Mesenchymal stem cell (in vitro differentiated cells and primary cell): ENCODE results near the gene ADAM12.

Source experiments
- DNase-seq: peaks from one replicate; pipeline ENCODE4 v3.0.0-alpha.2; 2013
- H2AFZ ChIP-seq: one replicate; pipeline ENCODE4 v1.6.1; 2013; ENCODE audit warnings: low read depth, mild to moderate bottlenecking, control low read depth, inconsistent platforms, low read length, moderate library complexity
- H2AK5ac ChIP-seq: 2 replicates; pipeline ENCODE4 v1.6.1; 2013; ENCODE audit warnings: low read length, moderate library complexity, mild to moderate bottlenecking, inconsistent platforms; ENCODE audit not compliant: severe bottlenecking
- H2BK120ac ChIP-seq: one replicate; pipeline ENCODE4 v1.6.1; 2013; ENCODE audit warnings: low read depth, mild to moderate bottlenecking, inconsistent platforms, low read length, moderate library complexity
- H2BK12ac ChIP-seq, 2 experiments: one replicate each; pipeline ENCODE4 v1.6.1; 2013; ENCODE audit warnings: inconsistent platforms in 2 of 2, low read length in 2 of 2, mild to moderate bottlenecking in 2 of 2, moderate library complexity in 2 of 2, control low read depth in 1 of 2
- H2BK15ac ChIP-seq: one replicate; pipeline ENCODE4 v1.6.1; 2013; ENCODE audit warnings: mild to moderate bottlenecking, low read depth, inconsistent platforms; ENCODE audit not compliant: poor library complexity, severe bottlenecking
- H2BK5ac ChIP-seq: 2 replicates; pipeline ENCODE4 v1.6.1; 2013; ENCODE audit warnings: low read depth, mild to moderate bottlenecking, low read length, control low read depth, inconsistent platforms; ENCODE audit not compliant: poor library complexity, severe bottlenecking
- H3K14ac ChIP-seq, 2 experiments: one replicate each; pipeline ENCODE4 v1.6.1; 2013; ENCODE audit warnings: inconsistent platforms in 2 of 2, low read length in 2 of 2, control low read depth in 1 of 2, mild to moderate bottlenecking in 1 of 2, moderate library complexity in 1 of 2
- H3K18ac ChIP-seq, 2 experiments: one replicate each; pipeline ENCODE4 v1.6.1; 2013; ENCODE audit warnings: inconsistent platforms in 2 of 2, low read length in 2 of 2, control low read depth in 1 of 2, low read depth in 1 of 2, mild to moderate bottlenecking in 1 of 2
- H3K23ac ChIP-seq, 2 experiments: one replicate each; pipeline ENCODE4 v1.6.1; 2013; ENCODE audit warnings: inconsistent platforms in 2 of 2, low read length in 2 of 2, mild to moderate bottlenecking in 2 of 2, moderate library complexity in 2 of 2, control low read depth in 1 of 2
- H3K27ac ChIP-seq: 2 replicates; pipeline ENCODE4 v1.5.1; 2013; ENCODE audit warnings: mild to moderate bottlenecking, moderate library complexity, low read length, control low read depth, inconsistent platforms; ENCODE audit not compliant: poor library complexity, severe bottlenecking
- H3K27me3 ChIP-seq, 2 experiments: 2 replicates each; pipeline versions ENCODE4 v1.6.1 to v1.7.0; 2013; ENCODE audit warnings: low read length in 2 of 2, mild to moderate bottlenecking in 2 of 2, moderate library complexity in 2 of 2, control low read depth in 1 of 2, inconsistent platforms in 1 of 2; ENCODE audit not compliant: control insufficient read depth in 1 of 2, insufficient read depth in 1 of 2
- H3K36me3 ChIP-seq, 2 experiments: 2 replicates each; pipeline versions ENCODE4 v1.6.1 to v1.7.0; 2013; ENCODE audit warnings: low read length in 2 of 2, control low read depth in 1 of 2, inconsistent platforms in 1 of 2, low read depth in 1 of 2, mild to moderate bottlenecking in 1 of 2; ENCODE audit not compliant: insufficient read depth in 2 of 2, control insufficient read depth in 1 of 2
- H3K4ac ChIP-seq, 2 experiments: one replicate each; pipeline ENCODE4 v1.6.1; 2013; ENCODE audit warnings: inconsistent platforms in 2 of 2, low read length in 2 of 2, mild to moderate bottlenecking in 2 of 2, moderate library complexity in 2 of 2, control low read depth in 1 of 2, low read depth in 1 of 2
- H3K4me1 ChIP-seq: 2 replicates; pipeline ENCODE4 v1.6.1; 2013; ENCODE audit warnings: low read depth, low read length, control low read depth; ENCODE audit not compliant: control insufficient read depth, insufficient read depth
- H3K4me2 ChIP-seq: 2 replicates; pipeline ENCODE4 v1.6.1; 2013; ENCODE audit warnings: low read length, mild to moderate bottlenecking, inconsistent platforms; ENCODE audit not compliant: poor library complexity, severe bottlenecking
- H3K4me3 ChIP-seq, 2 experiments: 2 replicates each; pipeline versions ENCODE4 v1.5.1 to v1.7.0; 2013; ENCODE audit warnings: low read length in 2 of 2, mild to moderate bottlenecking in 2 of 2, control low read depth in 1 of 2, low read depth in 1 of 2; ENCODE audit not compliant: insufficient read depth in 1 of 2
- H3K79me1 ChIP-seq: replicated peaks from 2 replicates; pipeline ENCODE4 v1.6.1; 2013; ENCODE audit warnings: mild to moderate bottlenecking, control low read depth, low read length, inconsistent platforms; ENCODE audit not compliant: poor library complexity, severe bottlenecking
- H3K9ac ChIP-seq: 2 replicates; pipeline ENCODE4 v1.7.0; 2013; ENCODE audit warnings: mild to moderate bottlenecking, low read length, moderate library complexity
- H3K9me3 ChIP-seq: 2 replicates; pipeline ENCODE4 v1.7.0; 2013; ENCODE audit warnings: mild to moderate bottlenecking, low read length; ENCODE audit not compliant: control insufficient read depth
- H4K8ac ChIP-seq: one replicate; pipeline ENCODE4 v1.6.1; 2013; ENCODE audit warnings: inconsistent platforms, mild to moderate bottlenecking, low read length, moderate library complexity
- H4K91ac ChIP-seq: one replicate; pipeline ENCODE4 v1.6.1; 2013; ENCODE audit warnings: mild to moderate bottlenecking, low read length, inconsistent platforms
- WGBS: methylation state at CpG from one replicate; pipeline ENCODE4 v1.1.7; 2013; ENCODE audit warnings: mixed read lengths; 5-methylcytosine and 5-hydroxymethylcytosine counted together

The ADAM12 gene

DNA sequence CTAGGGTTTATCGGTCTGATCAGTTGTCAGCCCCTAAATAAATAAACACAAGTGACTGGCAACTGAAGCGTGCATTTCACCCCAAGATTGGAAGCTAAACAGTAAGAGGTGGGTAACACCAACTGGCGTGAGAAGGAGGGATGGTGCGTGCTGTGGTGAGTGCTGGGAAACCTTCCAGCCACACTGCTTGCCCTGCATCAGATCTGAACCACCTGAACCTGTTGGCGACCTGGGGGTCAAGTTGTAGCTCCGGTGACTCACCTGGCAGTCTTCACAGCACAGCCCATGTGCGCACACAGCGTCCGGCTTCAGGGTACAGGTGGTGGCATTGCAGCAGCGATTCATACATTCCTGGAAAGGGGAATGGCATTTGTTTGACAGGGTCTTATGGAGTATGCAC lies 321.8 kb downstream of the ADAM12 start:
- no peak overlapping the region for H3K18ac ChIP-seq
- H3K4me2 ChIP-seq = no peak overlapping the region
- H3K4me1 ChIP-seq = peaks cover 30% of the 10 kb centered on the region
- no peak overlapping the region for H3K4ac ChIP-seq
- no peak overlapping the region for H2AFZ ChIP-seq
- no peak overlapping the region for H2BK5ac ChIP-seq
- H2AK5ac ChIP-seq = no peak overlapping the region
- no peak overlapping the region for H3K27ac ChIP-seq
- H2BK15ac ChIP-seq = no peak overlapping the region
- WGBS = 90% methylated on average over 10 of the region's 10 CpGs
- H2BK12ac ChIP-seq = peak overlapping the region in 1 of 2 experiments; percentile 12
- H3K9ac ChIP-seq = no peak overlapping the region
- H3K27me3 ChIP-seq = no peaks in the 10 kb centered on the region
- peaks cover 2% of the 10 kb centered on the region for H3K79me1 ChIP-seq
- DNase-seq = no peak
- H3K9me3 ChIP-seq = no peaks in the 10 kb centered on the region
- H3K23ac ChIP-seq = no peak overlapping the region
- H3K14ac ChIP-seq = peak overlapping the region in 1 of 2 experiments; percentile 19
- H2BK120ac ChIP-seq = no peak overlapping the region
- H4K8ac ChIP-seq = no peak overlapping the region
- H3K36me3 ChIP-seq = peaks cover 32 to 82% of the 10 kb centered on the region in 2 experiments
- H4K91ac ChIP-seq = peak overlapping the region; percentile 54
- H3K4me3 ChIP-seq = no peak overlapping the region

- H3K18ac ChIP-seq = peak overlapping the region; percentile 33 to 34
- no peak overlapping the region for H3K9ac ChIP-seq
- WGBS = 78% methylated on average over 8 of the region's 9 CpGs
- H4K8ac ChIP-seq = no peak overlapping the region
- no peak overlapping the region for H3K4me3 ChIP-seq
- H3K36me3 ChIP-seq = peaks cover 32 to 80% of the 10 kb centered on the region in 2 experiments
- H4K91ac ChIP-seq = no peak overlapping the region
- no peak overlapping the region for H2AFZ ChIP-seq
- H2AK5ac ChIP-seq = no peak overlapping the region
- H2BK12ac ChIP-seq = peak overlapping the region; percentile 11 to 25
- DNase-seq = no peak
- no peaks in the 10 kb centered on the region for H3K27me3 ChIP-seq
- H3K79me1 ChIP-seq = peaks cover 2% of the 10 kb centered on the region
- no peak overlapping the region for H2BK5ac ChIP-seq
- H3K9me3 ChIP-seq = no peaks in the 10 kb centered on the region
- H3K14ac ChIP-seq = no peak overlapping the region
- H2BK15ac ChIP-seq = peak overlapping the region; percentile 44
- H3K4ac ChIP-seq = peak overlapping the region in 1 of 2 experiments; percentile 13
- H3K4me1 ChIP-seq = peaks cover 32% of the 10 kb centered on the region
- H3K23ac ChIP-seq = peak overlapping the region in 1 of 2 experiments; percentile 54
- no peak overlapping the region for H3K27ac ChIP-seq
- H3K4me2 ChIP-seq = no peak overlapping the region
- no peak overlapping the region for H2BK120ac ChIP-seq
These were observed 322.4 kb downstream of the ADAM12 start for GRCh38 chr10:126065751-126066377.

- H3K18ac ChIP-seq = peak overlapping the region in 1 of 2 experiments; percentile 71
- no peak overlapping the region for H2BK120ac ChIP-seq
- H3K79me1 ChIP-seq = peaks cover 2% of the 10 kb centered on the region
- no peak overlapping the region for H3K9ac ChIP-seq
- H4K8ac ChIP-seq = peak overlapping the region; percentile 21
- peak overlapping the region; percentile 79 for H4K91ac ChIP-seq
- no peak overlapping the region for H3K23ac ChIP-seq
- DNase-seq = no peak
- peaks cover 29 to 67% of the 10 kb centered on the region in 2 experiments for H3K36me3 ChIP-seq
- peak overlapping the region; percentile 45 for H2AK5ac ChIP-seq
- no peak overlapping the region for H2BK5ac ChIP-seq
- H3K27ac ChIP-seq = no peak overlapping the region
- no peak overlapping the region for H2BK15ac ChIP-seq
- H3K4ac ChIP-seq = peak overlapping the region in 1 of 2 experiments; percentile 27
- H3K9me3 ChIP-seq = no peaks in the 10 kb centered on the region
- peak overlapping the region in 1 of 2 experiments; percentile 49 for H3K14ac ChIP-seq
- no peak overlapping the region for H3K4me2 ChIP-seq
- no peak overlapping the region for H3K4me3 ChIP-seq
- H2BK12ac ChIP-seq = peak overlapping the region; percentile 60 to 93
- WGBS = 95% methylated on average over 16 of the region's 16 CpGs
- H3K27me3 ChIP-seq = no peaks in the 10 kb centered on the region
- no peak overlapping the region for H2AFZ ChIP-seq
- peaks cover 39% of the 10 kb centered on the region for H3K4me1 ChIP-seq
These were observed 323.8 kb downstream of the ADAM12 start for GRCh38 chr10:126064512-126064911.

DNA sequence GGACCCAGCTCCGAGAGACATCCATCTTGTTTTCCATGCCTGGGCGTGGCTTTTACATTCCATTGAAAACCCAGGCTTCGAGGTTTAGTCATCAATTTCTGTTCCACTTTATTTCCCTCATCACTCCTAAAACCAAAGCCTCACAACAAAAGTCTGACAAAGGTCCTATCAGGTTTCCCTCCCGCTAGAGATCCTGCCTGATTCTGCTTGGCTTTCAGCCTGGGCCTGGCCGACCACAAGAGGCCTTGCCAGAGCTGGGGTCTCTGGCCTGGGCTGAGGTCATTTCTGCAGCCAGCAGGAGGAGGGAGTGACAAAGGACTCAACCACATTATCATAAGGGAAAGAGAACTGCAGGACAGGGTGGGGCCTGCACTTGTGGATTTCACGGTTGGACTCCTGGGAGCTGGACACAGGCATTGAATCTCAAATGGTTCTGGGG lies 324.9 kb downstream of the ADAM12 start:
- peak overlapping the region; percentile 82 to 85 for H2BK12ac ChIP-seq
- DNase-seq = peak; percentile 71
- no peak overlapping the region for H2AFZ ChIP-seq
- H3K4me3 ChIP-seq = no peak overlapping the region
- H3K9me3 ChIP-seq = no peaks in the 10 kb centered on the region
- peak overlapping the region; percentile 57 for H2AK5ac ChIP-seq
- H3K18ac ChIP-seq = peak overlapping the region; percentile 84 to 95
- H3K27me3 ChIP-seq = no peaks in the 10 kb centered on the region
- H2BK120ac ChIP-seq = peak overlapping the region; percentile 75
- peak overlapping the region; percentile 88 for H2BK15ac ChIP-seq
- H3K4ac ChIP-seq = peak overlapping the region; percentile 71 to 88
- no peak overlapping the region for H3K4me2 ChIP-seq
- peak overlapping the region in 1 of 2 experiments; percentile 53 for H3K14ac ChIP-seq
- H2BK5ac ChIP-seq = peak overlapping the region; percentile 8
- peaks cover 2% of the 10 kb centered on the region for H3K79me1 ChIP-seq
- peak overlapping the region; percentile 95 for H4K8ac ChIP-seq
- H4K91ac ChIP-seq = peak overlapping the region; percentile 87
- peak overlapping the region; percentile 86 for H3K9ac ChIP-seq
- 28% methylated on average over 6 of the region's 6 CpGs for WGBS
- H3K36me3 ChIP-seq = peaks cover 24 to 58% of the 10 kb centered on the region in 2 experiments
- peaks cover 41% of the 10 kb centered on the region for H3K4me1 ChIP-seq
- H3K27ac ChIP-seq = peak overlapping the region; percentile 89
- no peak overlapping the region for H3K23ac ChIP-seq
